Testis (tissue), 3 donors: ENCODE measurements around the gene SCGB2B2. TPM values are rescaled to one million over a fixed set of nuclear protein-coding genes. Genes with fewer than 3 reads are reported as not detected.

Experiments
- DNase-seq: peaks from one replicate; pipeline ENCODE4 v3.0.0-alpha.2; 2019
- H3K27ac ChIP-seq, 2 donors: fragments of 200-600 bp; sonication (generic); one replicate each; pipeline ENCODE4 v1.5.1; 2019
- H3K27me3 ChIP-seq: fragments of 200-600 bp; sonication (generic); one replicate; pipeline ENCODE4 v1.5.1; 2019
- H3K36me3 ChIP-seq: fragments of 200-600 bp; sonication (generic); one replicate; pipeline ENCODE4 v1.5.1; 2017; ENCODE audit warnings: low read depth; ENCODE audit errors: missing control alignments
- H3K4me1 ChIP-seq: fragments of 200-600 bp; sonication (generic); one replicate; pipeline ENCODE4 v1.5.1; 2019
- H3K4me3 ChIP-seq, 2 donors: fragments of 200-600 bp; sonication (generic); one replicate each; pipeline ENCODE4 v1.5.1; 2017 to 2019
- H3K9me3 ChIP-seq: fragments of 200-600 bp; sonication (generic); one replicate; pipeline ENCODE4 v1.5.1; 2017
- POLR2A ChIP-seq: fragments of 450-650 bp; IDR thresholded peaks from one replicate; pipeline ENCODE4 v1.6.1; 2017; ENCODE audit warnings: antibody characterized with exemption, mild to moderate bottlenecking, moderate library complexity
- WGBS, 2 donors: methylation state at CpG; one replicate each; pipeline ENCODE4 v1.1.5; 2018; 5-methylcytosine and 5-hydroxymethylcytosine counted together
- intact Hi-C: fragments of 100-400 bp; cut with DNase I; formaldehyde crosslinking; loops from one replicate; pipeline ENCODE4 v1.15.1; 2023; ENCODE audit warnings: low total_unique reads
- polyA plus RNA-seq: library from polyadenylated mRNA; stranded (reverse); fragments of 350-450 nt; fragmentation: Illumina TruSeq; extraction: RNeasy Lipid Tissue Mini Kit (QIAGEN cat#74804); gene quantifications from one replicate; pipeline ENCODE4 v1.2.3, GENCODE V29; 2014; ENCODE audit warnings: low read depth, low replicate concordance; ENCODE audit not compliant: insufficient read depth
- total RNA-seq, 2 donors: library from RNA; depleted of rRNA; stranded (reverse); fragments of >200 nt; gene quantifications; one replicate each; pipeline ENCODE4 v1.2.3, GENCODE V29; 2016
- TF ChIP-seq, protein P1 (sequence below), 3 experiments: fragments of 450-650 bp in 2 of 3; fragments of 200-600 bp in 1 of 3; sonication (generic) in 1 of 3; IDR thresholded peaks; one replicate each; pipeline ENCODE4 v1.5.1; 2016 to 2019; ENCODE audit warnings: antibody characterized with exemption in 3 of 3, mild to moderate bottlenecking in 2 of 3, moderate library complexity in 1 of 3

Gene SCGB2B2
- total and polyA plus RNA-seq, 3 donors from 2014 or later: 1.5 to 4.4 (median 3.3) TPM

DNA sequence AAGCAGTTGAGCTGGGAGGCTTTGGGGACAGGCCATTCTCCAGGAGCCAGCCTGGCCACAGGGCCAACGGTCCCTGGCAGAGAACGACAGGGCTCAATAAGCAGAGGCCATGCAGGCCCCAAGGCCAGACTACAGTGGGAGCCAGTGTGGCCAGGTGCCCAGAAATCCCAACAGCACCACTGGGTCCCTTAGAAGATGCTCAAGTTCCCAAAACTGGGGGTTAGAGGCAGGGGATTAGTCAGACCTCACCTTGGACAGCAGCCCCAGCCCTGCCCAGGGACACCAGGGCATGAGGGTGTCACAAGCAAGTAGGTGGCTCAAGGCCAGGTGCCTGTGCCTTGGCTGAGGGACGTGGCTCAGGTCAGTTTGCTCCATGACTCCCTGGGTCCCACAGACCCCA lies 12.8 kb downstream of the SCGB2B2 start:
- DNase-seq: no peak
- H3K9me3 ChIP-seq: no peaks in the 10 kb centered on the region
- no peak overlapping the region for H3K27ac ChIP-seq
- no peak overlapping the region for H3K4me3 ChIP-seq
- H3K4me1 ChIP-seq: peaks cover 6% of the 10 kb centered on the region
- WGBS, 2 donors: 54 to 71% methylated on average over 1 to 3 of the region's 3 CpGs
- TF ChIP-seq, protein P1, sequence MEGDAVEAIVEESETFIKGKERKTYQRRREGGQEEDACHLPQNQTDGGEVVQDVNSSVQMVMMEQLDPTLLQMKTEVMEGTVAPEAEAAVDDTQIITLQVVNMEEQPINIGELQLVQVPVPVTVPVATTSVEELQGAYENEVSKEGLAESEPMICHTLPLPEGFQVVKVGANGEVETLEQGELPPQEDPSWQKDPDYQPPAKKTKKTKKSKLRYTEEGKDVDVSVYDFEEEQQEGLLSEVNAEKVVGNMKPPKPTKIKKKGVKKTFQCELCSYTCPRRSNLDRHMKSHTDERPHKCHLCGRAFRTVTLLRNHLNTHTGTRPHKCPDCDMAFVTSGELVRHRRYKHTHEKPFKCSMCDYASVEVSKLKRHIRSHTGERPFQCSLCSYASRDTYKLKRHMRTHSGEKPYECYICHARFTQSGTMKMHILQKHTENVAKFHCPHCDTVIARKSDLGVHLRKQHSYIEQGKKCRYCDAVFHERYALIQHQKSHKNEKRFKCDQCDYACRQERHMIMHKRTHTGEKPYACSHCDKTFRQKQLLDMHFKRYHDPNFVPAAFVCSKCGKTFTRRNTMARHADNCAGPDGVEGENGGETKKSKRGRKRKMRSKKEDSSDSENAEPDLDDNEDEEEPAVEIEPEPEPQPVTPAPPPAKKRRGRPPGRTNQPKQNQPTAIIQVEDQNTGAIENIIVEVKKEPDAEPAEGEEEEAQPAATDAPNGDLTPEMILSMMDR (IDR thresholded peaks at IDR 0.05): no peak
- TF ChIP-seq POLR2A: no peak
- H3K36me3 ChIP-seq: no peaks in the 10 kb centered on the region
- no peaks in the 10 kb centered on the region for H3K27me3 ChIP-seq
- intact Hi-C loops: no loop called here

DNA sequence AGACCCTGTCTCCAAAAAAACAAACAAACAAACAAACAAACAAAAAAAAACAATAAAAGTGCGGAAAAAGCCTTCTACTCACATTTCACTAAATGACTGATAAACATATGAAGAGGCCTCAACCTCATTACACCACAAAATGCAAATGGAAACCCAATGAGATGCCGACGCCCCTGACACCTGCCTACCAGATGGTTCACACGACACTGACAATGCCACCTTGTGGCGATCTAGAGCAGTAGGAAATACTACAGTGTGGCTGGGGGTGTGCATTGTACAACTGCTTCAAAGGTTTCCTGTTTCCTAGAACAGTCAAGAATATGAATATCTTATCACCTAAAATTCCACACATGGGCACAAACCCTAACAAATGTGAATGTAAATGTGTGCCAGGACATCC lies 14.0 kb downstream of the SCGB2B2 start:
- no peak for TF ChIP-seq POLR2A
- TF ChIP-seq, protein P1 (IDR thresholded peaks at IDR 0.05): peak in 1 of 3 experiments; percentile 31
- intact Hi-C loops: no loop called here
- Histone ChIP-seq H3K4me1 (peaks cover 6% of the 10 kb centered on the region), H3K9me3 (no peaks in the 10 kb centered on the region), H3K27ac (no peak overlapping the region), H3K4me3 (no peak overlapping the region), H3K36me3 (no peaks in the 10 kb centered on the region), H3K27me3 (no peaks in the 10 kb centered on the region)
- DNase-seq: no peak
- WGBS, 2 donors: 56 to 61% methylated on average over 5 of the region's 5 CpGs

GRCh38 chr19:34661357-34661756 lies 15.6 kb downstream of the SCGB2B2 start:
- H3K27ac ChIP-seq: no peak overlapping the region
- no peaks in the 10 kb centered on the region for H3K27me3 ChIP-seq
- no peak overlapping the region for H3K4me3 ChIP-seq
- H3K36me3 ChIP-seq: no peaks in the 10 kb centered on the region
- H3K9me3 ChIP-seq: no peaks in the 10 kb centered on the region
- intact Hi-C loops: no loop called here
- H3K4me1 ChIP-seq: no peaks in the 10 kb centered on the region
- WGBS, 2 donors: 76 to 80% methylated on average over 3 of the region's 3 CpGs
- TF ChIP-seq, protein P1 (IDR thresholded peaks at IDR 0.05): no peak
- no peak for TF ChIP-seq POLR2A
- DNase-seq: no peak

- DNase-seq: no peak
- Histone ChIP-seq H3K36me3 (no peaks in the 10 kb centered on the region), H3K27ac (no peak overlapping the region), H3K4me3 (no peak overlapping the region), H3K9me3 (no peaks in the 10 kb centered on the region), H3K4me1 (no peaks in the 10 kb centered on the region), H3K27me3 (no peaks in the 10 kb centered on the region)
- no peak for TF ChIP-seq POLR2A
- TF ChIP-seq, protein P1 (IDR thresholded peaks at IDR 0.05): no peak
- intact Hi-C loops: no loop called here
- WGBS, 2 donors: 33 to 46% methylated on average over 2 of the region's 2 CpGs
These were observed 21.3 kb downstream of the SCGB2B2 start for GRCh38 chr19:34655651-34656050.

- Histone ChIP-seq H3K27ac (no peak overlapping the region), H3K36me3 (no peaks in the 10 kb centered on the region), H3K4me1 (no peaks in the 10 kb centered on the region), H3K27me3 (no peaks in the 10 kb centered on the region), H3K9me3 (no peaks in the 10 kb centered on the region), H3K4me3 (no peak overlapping the region)
- TF ChIP-seq, protein P1 (IDR thresholded peaks at IDR 0.05): no peak
- no peak for TF ChIP-seq POLR2A
- DNase-seq: no peak
- intact Hi-C loops: no loop called here
- WGBS, 2 donors: 77 to 82% methylated on average over 2 of the region's 2 CpGs
These were observed 22.2 kb downstream of the SCGB2B2 start for GRCh38 chr19:34654796-34655195.
